Stimulated activated CD8-positive, alpha-beta memory T cell treated with anti-CD3 and anti-CD28 coated beads, Interleukin-15, amount 100 ng/mL, for 48 hours (primary cell): Measurements from ENCODE around the gene CARD11.
"Not testable (repeated sequence)": the region's sequence is repeated elsewhere in the genome, so short reads cannot be mapped to it uniquely, and the experiment has no call there.

Experiments
- DNase-seq, 2 donors: peaks; one replicate each; pipeline ENCODE4 v3.0.0-alpha.2; 2020; ENCODE audit warnings: low read depth in 2 of 2

The CARD11 gene

DNA sequence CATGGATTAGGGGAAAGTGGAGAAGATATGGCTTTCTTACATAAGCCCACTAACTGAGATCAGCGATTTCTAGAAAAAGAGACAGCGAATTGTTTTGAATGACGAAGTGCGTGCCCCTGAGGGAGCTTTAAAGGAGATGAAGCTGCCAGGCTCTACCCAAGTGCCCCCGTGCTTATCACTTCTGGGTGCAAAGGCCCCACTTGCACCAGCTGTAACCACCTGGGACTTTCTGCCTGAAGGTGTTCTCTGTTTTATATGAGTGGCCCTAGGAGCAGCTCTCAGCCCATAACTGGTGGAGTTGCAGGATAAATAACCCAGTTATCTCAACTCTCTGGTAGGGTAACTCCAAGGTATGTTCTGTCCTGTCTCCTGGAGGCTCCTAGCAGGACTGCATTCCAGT, 20.4 kb upstream of the CARD11 start:
- DNase-seq = peak in 1 of 2 donors; percentile 10

DNA sequence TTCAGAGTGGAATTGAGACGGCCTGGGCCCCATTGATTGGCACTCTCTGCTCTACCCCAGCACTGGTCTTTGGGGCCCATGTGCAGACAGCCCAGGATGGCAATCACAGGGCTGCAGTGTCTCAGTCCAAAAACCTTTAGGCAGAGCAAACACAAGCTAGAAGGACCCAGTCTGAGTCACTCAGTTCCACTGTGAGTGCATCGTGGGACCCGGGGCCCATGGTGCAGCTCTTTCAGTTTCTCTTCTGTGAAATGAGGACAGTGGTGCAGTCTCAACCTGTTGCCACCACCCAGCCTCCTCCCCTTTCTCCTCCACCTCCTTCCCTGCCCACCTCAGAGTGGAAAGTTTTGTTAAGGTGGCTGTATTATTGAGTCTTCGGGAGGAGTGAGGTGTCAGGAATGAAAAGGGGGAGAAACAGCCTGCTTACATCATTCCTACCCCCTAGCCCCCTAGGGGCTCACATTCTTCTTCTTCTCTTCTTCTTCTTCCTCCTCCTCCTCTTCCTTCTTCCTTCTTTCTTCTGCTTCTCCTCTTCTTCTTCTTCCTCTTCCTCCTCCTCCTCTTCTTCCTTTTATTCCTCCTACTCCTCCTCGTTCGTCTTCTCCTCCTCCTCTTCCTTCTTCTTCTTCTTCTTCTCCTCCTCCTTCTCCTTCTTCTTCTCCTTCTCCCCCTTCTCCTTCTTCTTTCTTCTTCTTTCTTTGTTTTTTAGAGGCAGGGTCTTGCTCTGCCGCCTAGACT, 19.5 kb upstream of the CARD11 start:
- peak; percentile 78 to 80 for DNase-seq

DNA sequence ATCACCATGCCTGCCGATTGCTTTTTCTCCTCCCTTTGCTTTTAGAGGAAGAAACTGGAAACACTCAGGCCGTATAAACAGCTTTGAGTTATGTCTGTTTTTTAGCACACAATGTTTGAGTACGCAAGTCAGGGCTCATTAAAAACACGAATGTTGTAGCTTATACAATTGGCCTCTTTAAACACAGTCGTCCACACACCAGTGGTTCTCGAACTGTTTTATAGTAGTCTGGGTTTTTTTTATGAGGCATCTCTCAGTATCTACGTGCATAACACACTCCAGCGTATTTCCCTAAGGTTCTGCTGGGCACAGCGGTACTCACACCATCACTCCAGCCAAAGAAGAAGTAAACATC, 13.4 kb upstream of the CARD11 start:
- no peak for DNase-seq

GRCh38 chr7:3056234-3057065, 12.8 kb upstream of the CARD11 start:
- no peak for DNase-seq

DNA sequence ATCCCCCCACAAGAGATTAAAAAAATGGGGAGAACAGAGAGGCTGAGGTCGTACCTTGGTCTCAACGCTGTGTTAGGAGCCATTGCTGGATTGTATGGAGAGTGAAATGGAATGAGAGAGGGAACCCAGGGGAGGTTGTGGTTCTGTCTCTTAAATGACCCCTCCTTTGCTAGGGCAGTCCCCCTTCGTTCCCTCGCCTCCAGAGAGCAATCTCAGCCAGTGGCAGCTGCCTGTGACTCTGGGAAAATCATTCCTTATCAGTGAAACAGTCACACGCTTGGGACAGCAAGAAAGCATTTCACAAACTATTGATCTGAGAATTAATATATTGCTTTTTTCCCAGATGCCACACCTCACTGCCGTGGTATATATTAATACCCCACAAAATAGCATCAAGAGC, 12.0 kb upstream of the CARD11 start:
- no peak for DNase-seq

DNA sequence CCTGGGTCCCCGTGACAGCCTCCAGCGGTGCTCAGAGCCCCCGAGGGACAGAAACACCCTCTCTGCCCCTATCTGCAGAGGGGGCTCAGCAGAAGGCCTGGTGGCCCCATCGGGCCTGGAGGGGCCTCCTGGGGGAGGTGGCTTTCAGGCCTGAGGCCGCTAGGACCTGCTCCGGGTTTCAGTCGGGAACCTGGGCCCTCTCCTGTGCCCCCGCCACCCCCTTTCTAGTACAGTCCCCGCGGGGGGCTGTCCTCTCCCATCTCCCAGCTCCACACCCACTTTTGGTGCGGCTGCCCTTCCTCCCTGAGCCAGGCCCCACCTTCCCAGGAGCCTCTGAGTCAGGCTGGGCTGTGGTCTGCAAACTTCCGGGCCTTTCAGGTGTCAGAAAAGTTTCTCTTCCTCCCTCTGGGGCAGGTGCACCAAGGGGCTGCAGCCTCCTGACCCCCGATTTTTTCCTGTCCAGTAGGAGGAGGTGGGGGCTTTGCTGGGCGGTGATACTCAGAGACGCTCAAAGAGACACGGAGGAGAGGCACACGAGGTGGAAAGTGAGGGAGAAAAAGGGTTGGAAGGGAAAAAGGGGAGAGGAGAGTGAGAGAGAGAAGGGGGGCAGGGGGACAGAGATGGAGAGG, 692 bp downstream of the CARD11 start:
- peak; percentile 70 to 71 for DNase-seq

DNA sequence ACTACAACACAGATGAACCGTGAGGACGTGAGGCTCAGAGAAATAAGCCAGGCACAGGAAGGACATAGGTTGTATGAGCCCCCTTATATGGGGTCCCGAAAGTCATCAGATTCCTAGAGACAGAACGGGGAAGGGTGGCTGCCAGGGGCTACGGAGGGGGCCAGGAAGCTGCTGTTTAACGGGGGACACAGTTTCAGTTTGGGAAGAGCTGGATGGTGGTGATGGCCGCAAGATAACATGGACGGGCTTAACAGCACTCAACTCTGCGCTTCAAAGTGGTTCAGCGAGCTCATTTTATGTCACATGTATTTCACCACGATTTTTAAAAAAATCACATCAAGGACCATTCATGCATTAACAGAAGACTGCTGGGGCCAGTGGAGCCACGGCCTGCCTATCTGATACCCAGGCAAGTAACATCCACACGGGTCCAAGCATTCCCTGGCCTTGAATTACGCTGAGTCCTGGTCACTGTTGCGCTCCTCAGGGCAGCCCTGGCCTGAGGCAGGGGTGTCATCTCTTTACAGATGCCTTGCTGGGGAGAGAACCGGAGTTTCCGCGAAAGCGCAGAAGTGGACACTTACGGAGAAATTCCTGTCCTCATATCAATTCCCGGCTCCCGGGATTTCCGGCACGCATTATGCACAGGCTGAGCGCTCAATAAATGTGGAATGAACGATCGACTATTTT, 1.5 kb downstream of the CARD11 start:
- no peak for DNase-seq

DNA sequence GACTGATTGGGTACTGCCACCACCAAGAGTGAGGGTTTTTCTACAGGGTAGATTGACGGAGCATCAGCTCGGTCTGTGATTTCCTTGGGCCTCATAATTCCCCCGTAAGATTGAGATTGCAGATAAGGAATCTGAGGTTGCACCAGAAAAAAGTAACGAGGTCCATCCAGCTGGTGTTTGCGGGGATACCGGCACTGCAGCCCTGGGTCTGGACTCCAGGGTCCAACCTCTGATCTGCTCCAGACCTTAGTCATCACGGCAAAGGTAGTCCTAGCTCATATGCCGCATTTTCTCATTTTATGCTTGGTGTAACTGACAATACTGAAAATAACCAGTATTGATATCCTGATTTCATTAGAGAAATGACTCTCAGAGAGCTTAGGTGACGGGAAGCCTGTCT, 3.9 kb downstream of the CARD11 start:
- peak in 1 of 2 donors; percentile 35 for DNase-seq

DNA sequence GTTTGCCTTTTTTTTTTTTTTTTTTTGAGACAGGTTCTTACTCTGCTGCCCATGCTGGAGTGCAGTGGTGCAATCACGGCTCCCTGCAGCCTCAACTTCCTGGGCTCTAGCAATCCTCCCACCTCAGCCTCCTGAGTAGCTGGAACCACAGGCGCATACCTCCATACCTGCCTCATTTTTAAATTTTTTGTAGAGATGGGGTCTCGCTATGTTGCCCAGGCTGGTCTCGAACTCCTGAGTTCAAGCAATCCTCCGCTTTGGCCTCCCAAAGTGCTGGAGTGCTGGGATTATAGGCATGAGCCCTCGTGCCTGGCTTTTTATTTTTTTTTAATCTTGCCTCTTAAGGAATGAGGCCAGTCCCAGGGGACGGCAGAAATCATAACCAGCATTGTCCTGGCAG, 5.7 kb downstream of the CARD11 start:
- not testable (repeated sequence) for DNase-seq

GRCh38 chr7:3037259-3037658, 6.4 kb downstream of the CARD11 start:
- DNase-seq = no peak

DNA sequence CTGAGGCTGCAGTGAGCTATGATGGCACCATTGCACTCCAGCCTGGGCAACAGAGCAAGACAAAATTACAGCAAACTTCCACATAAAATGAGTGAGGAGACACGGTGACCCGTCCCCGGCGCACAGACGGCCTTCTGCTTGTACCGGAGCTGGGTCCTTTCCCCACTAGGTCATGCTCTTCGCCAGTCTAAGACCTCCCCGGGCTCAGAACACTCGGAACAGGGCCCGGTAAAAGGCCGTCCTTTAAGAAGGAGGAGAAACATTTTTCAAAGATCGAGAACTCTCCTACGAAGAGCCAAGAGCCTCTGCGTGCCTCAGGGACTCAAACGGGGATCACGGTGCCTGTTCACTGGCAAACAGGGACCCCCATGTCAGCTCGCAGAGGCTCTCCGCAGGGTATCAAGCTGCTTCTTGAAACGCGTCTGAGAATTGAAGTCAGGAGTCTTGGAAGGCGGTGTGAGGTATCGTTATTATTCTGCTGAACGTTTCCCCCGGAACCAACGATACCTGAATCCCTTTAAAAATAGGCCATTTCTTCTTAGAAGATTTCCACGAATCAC, 9.0 kb downstream of the CARD11 start:
- DNase-seq = no peak

- DNase-seq = no peak
Observed at GRCh38 chr7:3033581-3033980, 10.1 kb downstream of the CARD11 start.

DNA sequence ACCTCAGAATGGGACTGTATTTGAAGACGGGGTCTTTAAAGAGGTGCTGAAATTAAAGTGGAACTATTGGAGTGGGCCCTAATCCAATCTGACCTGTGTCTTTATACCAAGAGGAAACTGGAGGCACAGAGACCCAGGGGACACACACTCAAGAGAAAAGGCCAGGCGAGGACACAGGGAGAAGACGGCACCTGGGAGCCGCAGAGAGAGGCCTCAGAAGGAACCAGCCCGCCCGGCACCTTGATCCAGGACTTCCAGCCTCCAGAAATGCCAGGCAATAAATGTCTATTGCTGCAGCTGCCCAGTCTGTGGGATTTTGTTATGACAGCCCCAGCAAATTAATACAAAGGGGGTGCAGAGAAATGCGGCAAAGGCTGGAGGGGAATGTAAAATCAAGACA, 10.5 kb downstream of the CARD11 start:
- DNase-seq = no peak

- no peak for DNase-seq
Observed at GRCh38 chr7:3032256-3032655, 11.4 kb downstream of the CARD11 start.

- no peak for DNase-seq
Observed at GRCh38 chr7:3029138-3029537, 14.5 kb downstream of the CARD11 start.

DNA sequence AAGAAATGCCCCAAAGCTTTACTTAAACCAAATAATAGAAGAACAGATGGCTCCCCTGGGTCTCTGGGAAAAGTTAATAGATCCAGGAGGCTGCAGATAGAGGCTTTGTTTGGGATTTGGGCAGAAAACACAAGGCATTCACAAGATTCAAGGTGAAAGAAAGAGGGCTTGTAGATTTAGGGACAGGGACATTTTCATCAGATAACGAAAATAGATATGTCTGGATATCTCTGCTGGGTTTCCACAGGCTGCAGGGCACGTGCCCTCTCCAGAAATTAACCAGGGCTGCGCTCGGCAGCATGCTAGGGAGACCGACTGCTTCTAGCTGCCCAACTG, 14.9 kb downstream of the CARD11 start:
- DNase-seq = no peak

DNA sequence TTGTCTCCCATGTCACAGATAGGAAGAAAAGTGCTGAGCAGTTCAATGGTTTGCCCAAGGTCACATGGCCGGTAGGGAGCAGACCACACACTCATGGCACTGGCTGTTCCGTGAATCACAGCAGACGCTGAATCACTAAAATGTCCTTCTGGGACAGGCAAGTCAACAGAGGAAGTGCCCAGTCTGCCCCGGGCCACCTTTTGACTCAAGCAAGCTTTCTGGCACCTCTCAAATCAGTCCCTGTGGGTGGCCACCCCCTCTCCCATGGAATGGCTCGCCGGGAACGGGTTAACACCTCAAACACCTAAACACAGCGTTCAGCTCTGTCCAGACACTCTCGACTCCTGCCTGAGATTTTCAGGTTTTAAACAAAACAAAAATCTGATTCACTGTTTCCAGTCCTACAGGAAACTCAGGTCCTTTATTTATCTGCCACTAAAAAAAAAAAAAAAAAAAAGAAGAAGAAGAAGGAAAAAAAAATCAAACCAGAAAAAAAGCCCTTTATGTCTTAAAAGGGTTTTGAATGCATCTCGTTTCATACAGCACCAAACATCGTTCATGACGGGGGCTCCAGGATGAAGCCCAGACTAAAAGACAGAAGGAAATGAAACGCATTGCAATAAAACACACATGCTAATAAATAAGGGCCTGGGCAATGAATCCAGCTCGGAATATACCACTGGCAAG, 15.5 kb downstream of the CARD11 start:
- DNase-seq = peak; percentile 38 to 56

- no peak for DNase-seq
Observed at GRCh38 chr7:3027005-3027845, 16.4 kb downstream of the CARD11 start.

GRCh38 chr7:3025616-3026015, 18.1 kb downstream of the CARD11 start:
- no peak for DNase-seq

- no peak for DNase-seq
Observed at GRCh38 chr7:3021825-3022224, 21.8 kb downstream of the CARD11 start.
